Middle frontal gyrus (tissue), 1 donor: ENCODE results near the gene CATSPERE.

ENCODE experiments used
- DNase-seq: peaks from one replicate; pipeline ENCODE4 v3.0.0-alpha.2; 2015; ENCODE audit warnings: low spot score; ENCODE audit errors: extremely low spot score

The CATSPERE gene

GRCh38 chr1:244626709-244627108 is 165.6 kb downstream of the CATSPERE start:
- no peak for DNase-seq

- DNase-seq = no peak
Measured at GRCh38 chr1:244628789-244629188, 167.7 kb downstream of the CATSPERE start.

GRCh38 chr1:244633140-244633539 is 172.1 kb downstream of the CATSPERE start:
- no peak for DNase-seq

GRCh38 chr1:244634546-244634945 is 173.5 kb downstream of the CATSPERE start:
- DNase-seq = no peak

GRCh38 chr1:244636488-244637259 is 175.6 kb downstream of the CATSPERE start:
- DNase-seq = no peak

- DNase-seq = no peak
Measured at GRCh38 chr1:244639561-244639960, 178.5 kb downstream of the CATSPERE start.

GRCh38 chr1:244640917-244641316 is 179.8 kb downstream of the CATSPERE start:
- DNase-seq = no peak

- no peak for DNase-seq
Measured at GRCh38 chr1:244642526-244642925, 181.5 kb downstream of the CATSPERE start.

GRCh38 chr1:244642988-244643387 is 181.9 kb downstream of the CATSPERE start:
- no peak for DNase-seq

- DNase-seq = no peak
Measured at GRCh38 chr1:244645414-244645813, 184.3 kb downstream of the CATSPERE start.

GRCh38 chr1:244645890-244646289 is 184.8 kb downstream of the CATSPERE start:
- DNase-seq = no peak

- no peak for DNase-seq
Measured at GRCh38 chr1:244647819-244648218, 186.7 kb downstream of the CATSPERE start.

GRCh38 chr1:244651956-244652622 is 191.0 kb downstream of the CATSPERE start:
- no peak for DNase-seq

- DNase-seq = peak; percentile 98
Measured at GRCh38 chr1:244652623-244653438, 191.8 kb downstream of the CATSPERE start, which contains the start of gene DESI2. TSS of gene DESI2 (plus strand) at chr1:244653126. CDS start at chr1:244653314, 188 bp downstream.

- no peak for DNase-seq
Measured at GRCh38 chr1:244653439-244654107, 192.5 kb downstream of the CATSPERE start.

GRCh38 chr1:244654108-244655038 is 193.3 kb downstream of the CATSPERE start:
- DNase-seq = no peak

- DNase-seq = no peak
Measured at GRCh38 chr1:244655186-244655585, 194.1 kb downstream of the CATSPERE start.

GRCh38 chr1:244657421-244657820 is 196.3 kb downstream of the CATSPERE start:
- DNase-seq = no peak

GRCh38 chr1:244659694-244660093 is 198.6 kb downstream of the CATSPERE start:
- DNase-seq = no peak

- DNase-seq = no peak
Measured at GRCh38 chr1:244660595-244660994, 199.5 kb downstream of the CATSPERE start.
